ENCODE results near the gene BRD3OS.

BRD3OS gene

DNA sequence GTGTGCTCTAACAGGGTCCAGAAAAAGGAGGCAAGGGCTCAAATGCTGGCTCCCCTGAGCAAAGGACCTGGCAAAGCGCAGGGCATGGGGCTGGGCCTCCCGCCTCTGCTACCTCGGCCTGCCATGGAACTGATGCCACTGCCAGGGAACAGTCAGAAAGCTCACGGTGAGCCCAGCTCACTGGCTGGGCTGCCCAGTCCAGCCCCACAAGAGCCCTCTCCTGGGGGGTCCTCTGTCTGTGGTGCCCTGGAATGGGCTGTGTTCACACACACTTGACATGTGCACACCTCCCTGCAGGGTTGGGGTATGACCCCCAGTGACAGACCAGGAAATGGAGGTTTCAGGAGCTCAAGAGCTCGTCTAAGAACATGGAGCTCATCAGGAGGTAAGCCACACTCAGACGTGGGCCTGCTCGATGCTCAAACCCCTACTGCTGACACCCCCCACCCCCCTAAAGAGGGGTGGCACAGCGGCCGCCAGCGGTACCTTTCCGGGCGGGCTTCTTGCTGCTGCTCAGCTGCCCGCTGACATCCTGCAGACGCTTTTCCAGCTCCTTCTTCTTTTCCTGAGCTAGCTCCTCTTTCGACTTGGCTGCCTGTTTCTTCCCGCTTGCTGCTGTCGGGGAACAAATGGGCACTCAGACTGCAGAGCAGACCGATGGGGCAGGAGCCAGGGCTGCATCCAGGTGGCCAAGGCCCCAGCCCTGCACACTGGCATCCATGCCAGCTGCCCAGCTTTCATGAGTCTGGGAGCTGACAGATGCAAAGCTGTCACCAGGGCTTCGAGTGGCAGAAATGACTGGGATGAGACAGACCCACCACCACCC lies 9.1 kb downstream of the BRD3OS start:
- DNase-seq (ENCODE audit: low spot score) = peak; percentile 9

DNA sequence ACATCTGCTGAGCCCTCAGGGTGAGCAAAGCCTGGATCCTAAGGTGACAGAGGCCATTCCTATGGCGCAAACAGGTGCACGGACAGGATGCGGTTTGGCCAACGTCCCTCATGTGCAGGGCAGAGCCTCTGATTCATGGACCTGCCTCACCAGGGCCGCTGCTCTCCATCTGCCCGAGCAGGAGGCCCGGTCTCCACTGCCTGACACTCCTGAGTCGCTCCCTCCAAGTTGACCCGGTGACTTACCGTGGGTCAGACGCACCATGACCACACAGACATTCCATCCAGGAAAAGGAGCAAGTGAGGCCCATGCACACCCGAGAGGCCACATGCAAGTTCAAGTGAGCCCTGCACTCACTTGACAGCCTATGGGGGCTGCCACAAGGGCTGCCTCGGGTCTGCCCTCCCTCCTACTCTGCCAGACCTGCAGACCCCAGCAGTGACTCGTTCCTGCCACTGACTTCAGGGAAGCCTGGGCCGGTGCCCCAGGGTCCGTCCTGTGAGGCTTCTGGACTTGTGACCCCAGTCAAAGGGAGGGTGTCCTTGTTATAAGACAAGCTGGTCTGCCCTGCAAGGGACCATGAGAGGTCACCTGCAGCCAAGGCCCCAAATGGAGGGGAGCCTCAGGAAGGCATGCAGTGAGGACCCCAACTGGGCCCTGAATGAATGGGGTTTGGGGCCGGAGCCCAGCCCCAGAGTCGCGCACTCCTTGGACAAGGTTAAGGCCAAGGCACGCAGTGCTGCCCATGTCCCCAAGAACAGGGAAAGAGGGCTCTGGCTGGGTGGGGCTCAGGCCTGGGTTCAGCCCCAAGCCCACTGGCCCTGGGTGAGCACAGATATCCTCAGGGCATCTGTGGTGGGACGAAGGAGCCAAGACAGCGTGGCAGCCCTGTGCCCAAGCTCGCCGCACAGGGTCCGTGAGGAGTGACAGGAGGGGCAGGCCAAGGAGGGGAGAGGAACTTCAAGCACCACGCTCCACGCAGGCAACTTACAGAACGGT lies 10.1 kb downstream of the BRD3OS start:
- DNase-seq (ENCODE audit: low spot score) = peak; percentile 10

- peak; percentile 5 for DNase-seq (ENCODE audit: low spot score)
Measured at GRCh38 chr9:134036130-134036529, 10.8 kb downstream of the BRD3OS start.

DNA sequence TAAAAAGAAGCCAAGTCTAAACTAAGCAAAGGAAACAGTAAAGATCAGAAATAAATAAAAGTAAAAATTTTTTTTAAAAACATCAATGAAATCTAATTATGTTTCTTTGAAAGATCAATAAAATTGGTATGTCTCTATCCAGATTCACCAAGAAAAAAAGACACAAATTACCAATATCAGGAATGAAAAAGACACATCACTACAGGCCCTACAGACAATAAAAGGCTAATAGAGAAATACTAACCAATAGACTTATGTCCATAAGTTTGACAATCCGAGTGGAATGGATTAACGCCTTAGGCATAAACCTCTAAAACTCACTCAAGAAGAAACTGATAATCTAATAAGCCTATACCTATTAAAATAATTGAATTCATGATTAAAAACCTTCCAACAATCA lies 12.4 kb downstream of the BRD3OS start:
- DNase-seq (ENCODE audit: low spot score) = no peak

DNA sequence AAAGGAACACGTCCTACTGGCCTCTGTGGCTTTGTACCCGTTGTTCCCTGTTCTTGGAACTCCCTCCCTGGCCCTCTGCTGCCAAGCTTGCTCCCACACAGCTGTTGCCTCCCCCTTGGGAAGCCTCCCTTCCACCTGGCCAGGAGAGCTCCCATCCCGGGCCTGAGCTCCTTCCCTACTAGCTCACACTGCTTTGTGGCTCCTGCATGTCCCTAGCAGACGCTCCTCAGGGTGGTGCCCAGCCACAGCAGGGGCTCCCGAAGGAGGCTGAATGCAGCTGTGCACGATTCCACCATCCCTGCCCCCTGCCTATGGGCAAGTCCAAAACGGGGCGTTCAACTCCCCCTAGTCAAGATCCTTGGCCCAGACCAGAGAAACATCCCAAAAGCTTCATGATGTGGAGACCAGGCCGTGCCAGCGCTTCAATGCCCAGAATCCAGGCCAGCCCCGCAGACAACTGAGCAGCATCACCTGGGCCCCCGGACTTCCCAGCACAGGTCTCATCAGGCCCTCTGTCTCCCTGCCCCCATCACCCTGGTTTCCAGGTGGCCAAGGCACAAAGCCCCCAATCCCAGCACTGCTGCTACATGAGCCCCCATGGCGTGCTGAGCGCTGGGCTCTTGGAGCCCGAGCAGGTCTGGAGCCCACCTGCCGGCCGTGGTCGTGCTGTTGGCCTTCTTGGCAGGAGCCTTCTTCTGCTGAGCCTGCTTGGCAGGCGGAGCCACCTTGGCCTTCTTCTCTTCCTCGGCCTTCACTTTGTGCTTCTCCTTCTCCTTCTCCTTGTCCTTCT lies 14.3 kb downstream of the BRD3OS start:
- DNase-seq (ENCODE audit: low spot score) = peak; percentile 12

DNA sequence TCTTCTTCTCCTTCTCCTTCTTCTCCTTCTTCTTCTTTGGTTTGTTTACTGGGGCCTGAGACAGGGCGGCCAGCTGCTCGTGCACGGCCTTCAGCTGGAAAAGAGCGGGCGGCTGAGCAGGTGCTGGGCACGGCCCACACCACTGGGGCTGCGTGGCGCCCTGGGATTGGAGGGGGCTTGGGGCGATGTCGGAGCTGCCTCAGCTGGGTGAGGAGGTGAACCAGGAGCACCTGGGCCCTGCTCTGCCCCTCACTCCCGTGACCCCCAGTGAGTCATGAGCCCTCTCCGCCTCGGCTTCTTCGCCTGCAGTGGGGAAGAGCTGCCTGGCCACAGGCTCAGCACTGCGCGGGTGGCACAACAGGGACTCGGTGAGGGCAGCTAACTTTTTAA lies 14.9 kb downstream of the BRD3OS start:
- DNase-seq (ENCODE audit: low spot score) = no peak

- DNase-seq (ENCODE audit: low spot score) = no peak
Measured at GRCh38 chr9:134040781-134041648, 15.7 kb downstream of the BRD3OS start.

GRCh38 chr9:134041649-134041962 lies 16.3 kb downstream of the BRD3OS start:
- no peak for DNase-seq (ENCODE audit: low spot score)

DNA sequence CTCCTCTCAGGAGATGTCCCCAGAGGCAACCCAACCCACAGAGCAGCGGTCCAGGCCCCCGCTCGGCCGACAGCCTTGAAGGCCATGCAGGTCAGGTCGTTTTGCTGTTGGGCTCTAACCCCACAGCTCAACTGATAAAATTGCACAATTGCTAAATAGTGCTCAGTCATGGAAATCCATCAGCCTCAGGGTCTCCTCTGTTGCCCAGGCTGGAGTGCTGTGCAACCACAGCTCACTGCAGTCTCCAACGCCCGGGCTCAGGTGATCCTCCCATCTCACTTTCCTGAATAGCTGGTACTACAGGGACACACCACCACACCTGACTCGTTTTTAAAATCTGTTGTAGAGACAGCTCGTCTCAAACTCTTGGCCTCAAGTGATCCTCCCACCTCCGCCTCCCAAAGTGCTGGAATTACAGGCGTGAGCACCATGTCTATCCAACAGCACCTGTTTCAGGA lies 18.3 kb downstream of the BRD3OS start:
- DNase-seq (ENCODE audit: low spot score) = no peak

- no peak for DNase-seq (ENCODE audit: low spot score)
Measured at GRCh38 chr9:134044944-134045343, 19.7 kb downstream of the BRD3OS start.

DNA sequence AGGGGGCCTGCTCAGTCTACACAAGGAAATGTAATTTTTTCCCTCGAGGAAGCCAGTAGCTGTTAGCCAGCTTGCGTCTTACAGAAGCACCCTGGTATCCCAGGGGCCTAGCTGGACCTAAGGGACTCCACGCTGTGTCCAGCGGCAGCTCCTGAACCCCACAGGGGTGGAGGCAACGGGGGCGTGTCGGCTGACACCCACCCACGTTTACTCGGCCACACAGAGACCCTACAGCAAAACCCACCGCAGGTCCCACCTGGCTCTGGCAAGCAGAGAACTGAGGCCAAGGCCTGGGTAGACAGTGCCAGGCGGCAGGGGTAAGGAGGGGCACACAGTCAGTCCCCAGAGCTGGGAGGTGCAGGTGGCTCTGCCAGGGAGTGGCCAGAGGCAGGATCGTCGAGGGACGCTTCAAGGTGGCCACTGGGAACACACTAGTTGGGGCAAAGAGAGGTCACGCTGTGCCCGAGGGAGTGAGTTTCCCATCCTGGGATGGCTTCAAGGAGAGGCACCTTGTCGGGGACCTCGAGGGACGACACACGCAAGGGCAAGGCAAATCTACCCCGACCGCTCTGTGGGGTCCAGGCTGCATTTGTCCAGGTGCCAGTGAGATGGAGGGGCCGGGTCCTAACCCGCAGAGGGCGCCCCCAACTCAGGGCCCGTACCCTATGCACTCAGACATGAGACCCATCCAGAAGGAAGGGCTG lies 20.7 kb downstream of the BRD3OS start:
- no peak for DNase-seq (ENCODE audit: low spot score)

DNA sequence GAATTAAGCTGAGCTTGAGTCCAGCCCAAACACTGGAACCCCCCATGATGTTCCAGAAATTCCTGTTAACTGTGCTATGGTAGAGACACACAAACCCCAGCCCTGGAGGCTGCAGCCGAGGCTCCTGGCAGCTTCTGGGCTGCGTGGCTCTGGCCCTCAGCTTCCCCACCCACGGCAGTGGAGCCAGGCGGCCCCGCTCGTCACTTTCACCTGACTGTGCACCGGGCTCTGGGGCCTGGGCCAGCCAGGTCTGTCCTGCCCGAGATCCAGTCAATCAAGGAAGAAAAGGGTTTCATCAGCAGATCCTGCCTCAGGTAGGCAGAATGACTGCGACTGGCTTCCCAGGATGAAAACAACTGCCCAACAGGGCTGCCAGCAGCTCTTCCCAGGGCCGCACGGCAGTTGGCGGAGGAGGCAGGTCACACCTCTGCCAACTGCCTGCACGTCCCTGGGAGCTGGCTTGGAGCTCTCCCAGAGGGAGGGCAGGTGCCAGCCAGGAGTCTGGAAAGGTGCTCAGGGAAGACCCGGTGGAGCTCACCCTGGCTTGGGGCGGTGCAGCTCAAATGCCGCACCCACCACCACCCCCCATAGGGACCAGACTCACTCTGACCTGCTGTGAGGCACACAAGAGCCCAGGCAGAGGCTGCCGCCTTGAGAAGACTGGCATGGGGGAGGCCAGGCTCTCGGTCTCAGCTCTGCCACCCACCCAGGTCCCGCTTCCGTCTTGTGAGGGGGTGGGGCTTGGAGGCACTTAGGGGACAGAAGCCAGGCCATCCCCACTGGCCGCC lies 21.8 kb downstream of the BRD3OS start:
- DNase-seq (ENCODE audit: low spot score) = no peak

DNA sequence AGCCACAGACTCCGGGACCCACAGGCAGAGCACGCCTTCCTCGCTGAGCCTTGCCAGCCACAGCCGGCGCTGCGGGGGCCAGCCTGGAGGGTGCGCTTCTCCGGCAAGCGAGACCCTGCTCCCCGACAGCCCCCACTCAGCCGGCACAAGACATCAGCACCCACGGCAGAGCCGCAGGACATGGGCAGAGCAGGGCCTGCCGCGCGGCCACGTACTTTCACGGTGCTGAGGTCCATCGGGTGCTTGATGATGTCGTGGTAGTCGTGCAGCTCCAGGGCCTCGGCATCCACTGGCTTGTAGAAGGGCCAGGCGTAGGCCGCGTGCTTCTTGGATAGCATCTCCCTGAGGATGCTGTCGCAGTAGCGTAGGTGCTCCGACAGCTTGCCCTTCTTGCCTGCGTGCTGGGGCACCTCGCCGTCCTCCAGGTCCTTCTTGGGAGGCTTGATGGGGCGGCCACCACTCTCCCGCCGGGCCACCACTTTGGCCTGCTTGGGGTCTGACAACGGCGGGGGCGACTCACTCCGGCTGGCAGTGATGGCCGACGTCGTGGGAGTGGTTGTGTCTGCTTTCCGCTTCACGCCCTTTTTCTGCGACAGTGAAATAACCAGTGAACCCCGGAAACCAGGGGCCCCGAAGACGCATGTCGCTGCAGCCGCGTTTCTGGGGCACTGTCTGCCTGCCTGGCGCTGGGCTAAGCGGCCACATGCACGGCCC lies 22.7 kb downstream of the BRD3OS start:
- no peak for DNase-seq (ENCODE audit: low spot score)

- DNase-seq (ENCODE audit: low spot score) = no peak
Measured at GRCh38 chr9:134048582-134048968, 23.3 kb downstream of the BRD3OS start.

- no peak for DNase-seq (ENCODE audit: low spot score)
Measured at GRCh38 chr9:134049236-134049635, 24.0 kb downstream of the BRD3OS start.

- DNase-seq (ENCODE audit: low spot score) = no peak
Measured at GRCh38 chr9:134049772-134050588, 24.7 kb downstream of the BRD3OS start.

DNA sequence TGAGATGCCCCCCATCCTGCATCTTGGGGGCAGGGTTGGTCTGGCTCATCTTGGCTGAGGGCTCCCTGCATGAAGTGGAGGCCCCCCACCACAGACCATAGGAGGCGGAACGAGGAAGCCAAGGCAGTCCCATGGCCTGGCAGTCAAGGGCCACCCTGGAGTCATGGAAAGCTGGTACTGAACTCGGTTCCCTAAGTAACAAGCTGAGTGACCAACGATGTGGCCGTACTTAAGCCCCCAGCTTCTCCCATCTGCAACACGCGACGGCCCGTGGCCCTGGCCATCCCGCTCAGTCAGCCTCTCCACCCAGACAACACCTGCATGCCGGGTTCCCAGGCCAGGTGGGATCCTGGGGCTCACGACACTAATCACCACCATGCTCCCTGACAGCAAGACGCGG lies 25.4 kb downstream of the BRD3OS start:
- DNase-seq (ENCODE audit: low spot score) = no peak

DNA sequence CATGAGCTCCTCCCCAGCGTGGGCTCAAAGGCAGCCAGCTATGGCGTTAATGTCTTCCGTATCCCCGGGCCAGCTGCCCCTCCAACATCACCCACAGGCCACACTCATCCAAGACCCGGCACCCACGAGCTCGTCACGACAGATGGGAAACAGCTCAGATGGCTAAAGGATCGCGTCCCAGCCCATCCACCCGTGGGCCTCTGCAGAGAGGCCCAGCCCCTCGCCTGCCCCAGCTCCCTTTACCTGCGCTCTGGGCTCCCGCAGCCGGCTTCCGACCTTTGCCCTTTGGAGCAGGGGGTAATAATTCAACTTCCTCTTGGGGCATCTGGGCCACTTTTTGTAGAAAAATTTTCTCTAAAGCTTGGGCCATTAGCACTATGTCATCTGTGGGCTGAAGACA lies 26.0 kb downstream of the BRD3OS start:
- no peak for DNase-seq (ENCODE audit: low spot score)
